SK-N-MC (cell line): ENCODE results near the gene PIK3C3.

Source experiments
- EZH2 ChIP-seq: fragments of 200-600 bp; sonication (generic); IDR thresholded peaks from one replicate; pipeline ENCODE4 v1.6.1; 2017; ENCODE audit warnings: antibody characterized with exemption
- FOXP2 ChIP-seq: optimal IDR thresholded peaks from 2 replicates; pipeline ENCODE3; 2011; ENCODE audit warnings: mild to moderate bottlenecking, moderate library complexity; ENCODE audit not compliant: insufficient read depth; ENCODE audit errors: extremely low read length, control extremely low read depth
- POLR2AphosphoS5 ChIP-seq: IDR thresholded peaks from 2 replicates; pipeline ENCODE4 v1.6.1; 2012; ENCODE audit warnings: mild to moderate bottlenecking, low read depth, low read length, borderline replicate concordance

DNA sequence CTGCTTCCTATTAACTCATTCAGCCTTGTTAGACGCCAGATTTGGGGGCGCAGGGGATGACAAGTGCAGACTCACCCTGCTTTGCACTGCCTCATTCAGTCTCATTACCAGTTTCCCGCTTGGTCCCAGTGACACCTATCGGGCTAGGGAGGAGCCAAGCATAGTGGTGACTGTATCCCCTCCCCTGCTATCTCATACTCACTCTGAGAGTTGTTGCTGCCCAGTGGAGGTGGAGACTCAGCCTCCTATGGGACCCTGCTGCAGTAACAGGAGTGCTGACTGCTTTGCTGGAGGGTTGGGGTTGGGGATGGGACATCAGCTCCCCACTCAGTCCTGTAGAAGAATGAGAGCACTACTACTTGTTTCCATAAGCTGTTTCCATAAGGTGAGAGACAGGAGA is 21.3 kb upstream of the PIK3C3 start:
- no peak for TF ChIP-seq EZH2
- no peak for TF ChIP-seq POLR2AphosphoS5
- TF ChIP-seq FOXP2 = no peak
